Measurements from ENCODE around the gene TMCC1.

TMCC1 gene

GRCh38 chr3:129661766-129662165, 231.7 kb downstream of the TMCC1 start:
- TF ChIP-seq POLR2AphosphoS5 (IDR thresholded peaks at IDR 0.05; ENCODE audit: low read depth) (no peak), CTCF (IDR thresholded peaks at IDR 0.05; ENCODE audit: insufficient read depth, low read length) (no peak), SPI1 (IDR thresholded peaks at IDR 0.05; ENCODE audit: borderline replicate concordance, low read depth) (no peak), REST (IDR thresholded peaks at IDR 0.05; ENCODE audit: insufficient replicate concordance, low read depth) (no peak), GABPA (IDR thresholded peaks at IDR 0.05; ENCODE audit: low read depth) (no peak)
- no peak overlapping the region for H3K4me3 ChIP-seq (replicated peaks; ENCODE audit: insufficient read depth, low read length)
- no peak overlapping the region for H3K27ac ChIP-seq (replicated peaks)
- no peaks in the 10 kb centered on the region for H3K27me3 ChIP-seq (ENCODE audit: insufficient read depth, poor library complexity, severe bottlenecking)
- no peak for DNase-seq (ENCODE audit: low read depth in 1 of 2, low spot score in 1 of 2)

GRCh38 chr3:129658110-129658843, 235.2 kb downstream of the TMCC1 start:
- no peak overlapping the region for H3K4me3 ChIP-seq (replicated peaks; ENCODE audit: insufficient read depth, low read length)
- DNase-seq (ENCODE audit: low read depth in 1 of 2, low spot score in 1 of 2): no peak
- no peak for TF ChIP-seq POLR2AphosphoS5 (IDR thresholded peaks at IDR 0.05; ENCODE audit: low read depth)
- no peak for TF ChIP-seq GABPA (IDR thresholded peaks at IDR 0.05; ENCODE audit: low read depth)
- TF ChIP-seq REST (IDR thresholded peaks at IDR 0.05; ENCODE audit: insufficient replicate concordance, low read depth): no peak
- no peak for TF ChIP-seq CTCF (IDR thresholded peaks at IDR 0.05; ENCODE audit: insufficient read depth, low read length)
- TF ChIP-seq SPI1 (IDR thresholded peaks at IDR 0.05; ENCODE audit: borderline replicate concordance, low read depth): no peak
- H3K27ac ChIP-seq (replicated peaks): no peak overlapping the region
- H3K27me3 ChIP-seq (ENCODE audit: insufficient read depth, poor library complexity, severe bottlenecking): no peaks in the 10 kb centered on the region

- H3K27me3 ChIP-seq (ENCODE audit: insufficient read depth, poor library complexity, severe bottlenecking): no peaks in the 10 kb centered on the region
- no peak overlapping the region for H3K27ac ChIP-seq (replicated peaks)
- TF ChIP-seq POLR2AphosphoS5 (IDR thresholded peaks at IDR 0.05; ENCODE audit: low read depth) (no peak), REST (IDR thresholded peaks at IDR 0.05; ENCODE audit: insufficient replicate concordance, low read depth) (no peak), CTCF (IDR thresholded peaks at IDR 0.05; ENCODE audit: insufficient read depth, low read length) (no peak), GABPA (IDR thresholded peaks at IDR 0.05; ENCODE audit: low read depth) (no peak), SPI1 (IDR thresholded peaks at IDR 0.05; ENCODE audit: borderline replicate concordance, low read depth) (no peak)
- no peak overlapping the region for H3K4me3 ChIP-seq (replicated peaks; ENCODE audit: insufficient read depth, low read length)
- no peak for DNase-seq (ENCODE audit: low read depth in 1 of 2, low spot score in 1 of 2)
These were observed 236.1 kb downstream of the TMCC1 start for GRCh38 chr3:129657261-129658046.
